Measurements from ENCODE around the gene HILPDA.
A peak's percentile ranks its signal among the peaks of the same experiment; 100 is the strongest.
"Not testable (repeated sequence)": the region's sequence is repeated elsewhere in the genome, so short reads cannot be mapped to it uniquely, and the experiment has no call there.

HILPDA gene

DNA sequence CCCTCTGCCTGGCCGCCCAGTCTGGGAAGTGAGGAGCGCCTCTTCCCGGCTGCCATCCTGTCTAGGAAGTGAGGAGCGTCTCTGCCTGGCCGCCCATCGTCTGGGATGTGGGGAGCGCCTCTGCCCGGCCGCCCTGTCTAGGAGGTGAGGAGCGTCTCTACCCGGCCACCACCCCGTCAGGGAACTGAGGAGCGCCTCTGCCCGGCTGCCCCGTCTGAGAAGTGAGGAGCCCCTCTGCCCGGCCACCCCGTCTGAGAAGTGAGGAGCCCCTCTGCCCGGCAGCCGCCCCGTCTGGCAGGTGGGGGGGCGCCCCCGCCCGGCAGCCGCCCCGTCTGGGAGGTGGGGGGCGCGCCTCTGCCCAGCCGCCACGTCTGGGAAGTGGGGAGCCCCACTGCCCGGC lies 7.7 kb downstream of the HILPDA start:
- not testable (repeated sequence) for DNase-seq (ENCODE audit: low read depth)

DNA sequence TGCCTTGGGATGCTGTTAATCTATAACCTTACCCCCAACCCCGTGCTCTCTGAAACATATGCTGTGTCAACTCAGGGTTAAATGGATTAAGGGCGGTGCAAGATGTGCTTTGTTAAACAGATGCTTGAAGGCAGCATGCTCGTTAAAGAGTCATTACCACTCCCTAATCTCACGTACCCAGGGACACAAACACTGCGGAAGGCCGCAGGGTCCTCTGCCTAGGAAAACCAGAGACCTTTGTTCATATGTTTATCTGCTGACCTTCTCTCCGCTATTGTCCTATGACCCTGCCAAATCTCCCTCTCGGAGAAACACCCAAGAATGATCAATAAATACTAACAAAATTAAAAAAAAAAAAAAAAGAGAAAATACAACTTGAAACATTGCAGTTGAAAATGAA lies 8.3 kb downstream of the HILPDA start:
- DNase-seq (ENCODE audit: low read depth): not testable (repeated sequence)

DNA sequence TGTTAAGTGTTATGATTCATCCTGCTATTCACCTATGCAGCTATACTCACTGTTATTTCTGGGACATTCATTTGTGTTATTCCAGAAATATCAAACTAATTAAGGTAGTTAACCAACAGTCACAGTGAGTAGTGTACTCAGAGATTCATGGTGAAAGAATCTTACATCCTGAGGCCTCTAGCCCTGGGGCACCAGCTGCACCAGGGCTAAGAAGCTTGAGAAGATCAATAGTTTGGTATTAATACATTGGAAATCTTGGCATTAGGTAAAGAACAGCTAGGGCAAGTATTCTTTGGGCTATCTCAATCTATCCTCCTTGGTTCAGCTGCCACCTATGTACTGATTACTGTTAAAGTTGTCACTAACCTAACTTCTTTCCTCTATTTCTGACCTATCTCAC lies 11.2 kb downstream of the HILPDA start:
- not testable (repeated sequence) for DNase-seq (ENCODE audit: low read depth)

DNA sequence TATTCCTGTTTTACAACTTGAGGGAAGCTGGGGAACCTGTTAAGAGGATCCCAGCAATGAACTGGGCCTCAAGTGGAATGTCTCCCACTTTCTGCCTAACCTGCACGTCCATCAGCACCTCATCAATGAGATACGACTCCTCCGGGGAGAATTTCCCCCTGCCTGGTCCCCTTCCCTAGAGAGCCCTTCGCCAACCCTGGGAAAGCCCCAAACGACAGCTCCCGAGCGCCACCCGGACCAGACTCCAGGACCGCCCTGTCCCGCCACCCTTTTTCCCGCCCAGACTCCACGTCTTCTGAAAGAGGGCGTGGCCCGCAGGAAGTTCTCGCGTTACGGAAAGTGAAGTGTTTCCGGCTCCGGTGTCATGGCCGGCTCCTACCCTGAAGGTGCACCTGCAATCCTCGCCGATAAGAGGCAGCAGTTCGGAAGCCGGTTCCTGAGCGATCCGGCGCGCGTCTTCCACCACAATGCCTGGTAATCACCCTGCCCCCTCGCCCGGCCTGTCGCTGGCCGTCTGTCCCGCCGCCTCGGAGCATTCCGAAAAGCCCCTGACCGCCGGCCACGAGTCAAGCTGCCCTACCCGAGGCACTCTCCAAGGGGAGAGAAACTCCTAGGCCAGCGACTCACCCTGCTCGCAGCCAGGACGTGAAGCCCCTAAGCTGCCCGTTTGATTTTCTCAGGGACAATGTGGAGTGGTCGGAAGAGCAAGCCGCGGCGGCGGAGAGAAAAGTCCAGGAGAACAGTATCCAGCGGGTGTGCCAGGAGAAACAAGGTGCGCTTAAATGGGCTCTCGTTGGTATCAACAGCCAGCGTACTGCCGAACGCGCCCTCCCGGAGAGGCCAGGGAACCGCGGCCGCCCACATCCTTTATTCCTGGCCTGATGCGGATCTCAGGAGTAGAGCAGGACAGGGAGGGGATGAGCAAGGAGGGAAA lies 21.0 kb downstream of the HILPDA start, which contains the start of gene METTL2B:
Gene METTL2B, plus strand, starts transcription at position 347 of the 934 bp plus-strand sequence. Its CDS starts 18 bp downstream, at position 365.
- DNase-seq (ENCODE audit: low read depth): peak; percentile 78

DNA sequence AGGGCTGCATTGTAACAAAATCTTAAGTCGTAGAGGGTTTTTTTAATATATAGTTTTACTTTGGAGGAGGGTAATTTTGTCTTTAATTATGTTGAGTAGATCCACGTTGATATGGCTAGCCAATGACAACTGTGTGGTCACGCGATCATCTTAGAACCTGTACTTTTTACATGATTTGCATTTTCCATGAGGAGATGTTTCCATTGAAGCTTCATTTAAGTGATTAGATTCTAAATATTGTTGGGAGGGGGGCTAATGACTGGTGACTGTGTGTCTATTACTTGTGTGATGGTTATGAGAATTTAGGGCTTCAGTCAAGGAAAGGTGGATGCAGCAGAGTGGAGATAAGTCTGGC lies 21.6 kb downstream of the HILPDA start:
- not testable (repeated sequence) for DNase-seq (ENCODE audit: low read depth)

DNA sequence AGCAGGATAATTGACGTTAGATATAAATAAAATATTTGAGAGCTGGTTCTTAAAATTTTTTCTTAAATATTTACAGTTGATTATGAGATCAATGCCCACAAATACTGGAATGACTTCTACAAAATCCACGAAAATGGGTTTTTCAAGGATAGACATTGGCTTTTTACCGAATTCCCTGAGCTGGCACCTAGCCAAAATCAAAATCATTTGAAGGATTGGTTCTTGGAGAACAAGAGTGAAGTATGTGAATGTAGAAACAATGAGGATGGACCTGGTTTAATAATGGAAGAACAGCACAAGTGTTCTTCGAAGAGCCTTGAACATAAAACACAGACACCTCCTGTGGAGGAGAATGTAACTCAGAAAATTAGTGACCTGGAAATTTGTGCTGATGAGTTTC lies 23.4 kb downstream of the HILPDA start:
- not testable (repeated sequence) for DNase-seq (ENCODE audit: low read depth)

DNA sequence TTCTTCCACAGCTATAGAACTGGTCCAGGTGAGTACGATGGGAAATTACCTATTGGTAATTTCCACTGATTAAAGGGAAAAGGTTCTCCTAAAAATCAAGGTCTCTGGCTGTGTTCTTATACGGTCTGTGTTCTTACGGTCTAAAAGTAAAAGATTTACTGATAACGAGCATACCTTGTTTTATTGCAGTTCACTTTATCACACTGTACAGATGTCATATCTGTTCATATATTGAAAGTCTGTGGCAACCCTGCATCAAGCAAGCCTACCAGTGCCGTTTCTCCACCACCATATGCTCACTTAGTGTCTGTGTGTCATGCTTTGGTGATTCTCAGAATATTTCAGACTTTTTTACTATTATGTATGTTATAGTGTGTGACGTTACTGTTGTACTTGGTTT lies 32.5 kb downstream of the HILPDA start:
- DNase-seq (ENCODE audit: low read depth): not testable (repeated sequence)

DNA sequence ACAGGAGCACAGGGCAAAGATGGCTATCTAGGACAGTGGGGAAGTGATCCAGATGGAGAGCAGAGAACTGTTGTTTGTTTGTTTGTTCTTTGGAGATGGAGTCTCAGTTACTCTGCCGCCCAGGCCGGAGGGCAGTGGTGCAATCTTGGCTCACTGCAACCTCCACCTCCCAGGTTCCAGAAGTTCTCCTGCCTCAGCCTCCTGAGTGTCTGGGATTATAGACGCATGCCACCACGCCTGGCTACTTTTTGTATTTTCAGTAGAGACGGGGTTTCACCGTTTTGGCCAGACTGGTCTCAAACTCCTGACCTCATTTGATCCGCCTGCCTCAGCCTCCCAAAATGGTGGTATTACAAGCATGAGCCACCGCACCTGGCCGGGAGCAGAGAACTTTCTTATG lies 41.7 kb downstream of the HILPDA start:
- DNase-seq (ENCODE audit: low read depth): no peak

DNA sequence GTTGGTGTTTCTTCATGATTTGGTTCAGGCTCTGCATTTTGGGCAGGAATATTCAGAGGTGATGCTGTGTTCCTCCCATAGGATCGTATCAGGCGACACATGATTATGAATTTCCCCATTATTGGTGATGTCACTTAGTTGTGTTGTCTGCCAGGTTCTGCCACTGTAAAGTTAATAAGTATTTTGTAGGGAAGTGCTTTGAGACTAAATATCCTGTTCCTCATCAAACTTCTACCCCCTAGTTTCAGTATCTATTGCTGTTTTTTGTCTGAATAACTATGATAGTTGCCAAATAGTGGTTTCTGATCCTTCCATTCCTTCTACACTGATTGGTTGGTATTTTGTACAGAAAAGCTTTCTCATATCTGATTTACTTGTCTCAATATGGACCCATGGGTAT lies 49.7 kb downstream of the HILPDA start:
- DNase-seq (ENCODE audit: low read depth): not testable (repeated sequence)

DNA sequence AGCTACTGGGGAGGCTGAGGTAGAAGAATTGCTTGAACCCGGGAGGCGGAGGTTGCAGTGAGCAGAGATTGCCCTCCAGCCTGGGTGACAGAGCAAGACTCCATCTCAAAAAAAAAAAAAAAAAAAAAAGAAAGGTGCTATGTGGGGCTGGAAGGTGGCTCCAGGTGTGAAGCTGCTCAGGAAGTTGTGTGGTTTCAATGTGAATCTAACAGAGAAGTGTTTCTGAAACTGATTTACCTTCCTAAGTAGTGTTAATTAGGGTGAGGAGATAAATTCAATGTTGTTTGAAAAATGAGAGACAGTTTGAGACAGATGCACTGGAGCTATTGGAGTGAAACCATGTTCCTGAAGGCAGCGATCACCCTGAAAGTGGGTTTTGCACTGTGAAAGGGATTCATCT lies 51.1 kb downstream of the HILPDA start:
- DNase-seq (ENCODE audit: low read depth): not testable (repeated sequence)

DNA sequence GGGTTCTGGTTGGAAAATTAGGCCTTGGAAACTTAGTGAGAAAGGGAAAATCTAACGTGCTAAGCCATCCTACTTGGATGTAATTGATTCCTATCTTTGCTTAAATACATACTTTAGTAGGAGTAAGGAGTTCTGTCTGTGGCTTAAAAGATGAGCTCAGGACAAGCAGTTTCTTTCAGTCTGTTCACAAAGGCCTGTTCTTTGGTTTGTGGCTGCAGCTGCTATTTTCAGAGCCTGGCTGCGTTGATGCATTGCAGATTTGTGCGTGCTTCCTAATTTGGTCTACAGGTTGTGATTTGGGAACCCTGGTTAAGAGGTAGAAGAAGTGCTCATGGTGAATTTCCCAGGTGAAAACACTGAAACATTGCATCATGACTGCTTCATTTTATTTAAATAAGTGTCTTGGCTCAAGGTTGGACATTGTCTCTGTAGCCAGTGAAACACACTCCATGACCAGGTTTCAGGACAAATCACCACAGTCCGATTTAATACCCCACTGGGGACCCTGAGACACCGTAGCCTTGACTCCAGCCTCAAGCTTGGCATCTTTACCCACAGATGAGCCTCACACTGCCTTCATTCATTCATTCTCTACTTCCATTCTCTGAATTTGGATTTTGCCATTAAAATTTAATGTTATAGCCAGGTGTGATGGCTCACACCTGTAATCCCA lies 51.8 kb downstream of the HILPDA start:
- not testable (repeated sequence) for DNase-seq (ENCODE audit: low read depth)

All from fibroblast of the conjunctiva (primary cell).